Esophagus muscularis mucosa (tissue), 4 donors: ENCODE results near the gene SLC9C1. TPM values are rescaled to one million over a fixed set of nuclear protein-coding genes. Genes with fewer than 3 reads are reported as not detected.

Experiments
- DNase-seq: peaks from one replicate; pipeline ENCODE4 v3.0.0-alpha.2; 2017; ENCODE audit errors: extremely low spot score
- H3K27ac ChIP-seq, 4 donors: fragments of 200-600 bp; sonication (generic); replicated peaks in 1 of 4; 1 replicate in 3 of 4; 2 replicates in 1 of 4; pipeline ENCODE4 v1.5.1; 2016 to 2019; ENCODE audit warnings: mild to moderate bottlenecking in 1 of 4
- H3K27me3 ChIP-seq, 4 donors: fragments of 200-600 bp; sonication (generic); one replicate each; pipeline versions ENCODE4 v1.5.1 to v1.6.0; 2016 to 2019
- H3K36me3 ChIP-seq, 4 donors: fragments of 200-600 bp; sonication (generic); one replicate each; pipeline ENCODE4 v1.5.1; 2016 to 2019
- H3K4me1 ChIP-seq, 4 donors: fragments of 200-600 bp; sonication (generic); one replicate each; pipeline ENCODE4 v1.5.1; 2016 to 2019
- H3K4me3 ChIP-seq, 4 donors: fragments of 200-600 bp; sonication (generic); 1 replicate in 2 of 4; 2 replicates in 2 of 4; pipeline ENCODE4 v1.5.1; 2016 to 2019; ENCODE audit warnings: mild to moderate bottlenecking in 4 of 4, moderate library complexity in 1 of 4
- H3K9me3 ChIP-seq, 4 donors: fragments of 200-600 bp; sonication (generic); 1 replicate in 3 of 4; 2 replicates in 1 of 4; pipeline ENCODE4 v1.5.1; 2016 to 2019
- EP300 ChIP-seq: sonication (generic); formaldehyde crosslinking; IDR thresholded peaks from one replicate; pipeline ENCODE4 v1.6.1; 2017; ENCODE audit warnings: antibody characterized with exemption
- POLR2A ChIP-seq: fragments of 450-650 bp; IDR thresholded peaks from one replicate; pipeline ENCODE4 v1.6.1; 2017; ENCODE audit warnings: antibody characterized with exemption, moderate library complexity, mild to moderate bottlenecking, low read depth
- POLR2AphosphoS5 ChIP-seq, 2 donors: sonication (generic); formaldehyde crosslinking; IDR thresholded peaks; one replicate each; pipeline ENCODE4 v1.6.1; 2017; ENCODE audit warnings: antibody characterized with exemption in 2 of 2
- WGBS: methylation state at CpG from one replicate; pipeline ENCODE4 v1.1.5; 2018; 5-methylcytosine and 5-hydroxymethylcytosine counted together
- intact Hi-C: fragments of 100-400 bp; cut with DNase I; formaldehyde crosslinking; loops from one replicate; pipeline ENCODE4 v1.15.1; 2023
- total RNA-seq, 4 donors: library from RNA; depleted of rRNA; stranded (reverse); fragments of >200 nt; gene quantifications; one replicate each; pipeline versions ENCODE4 v1.1.0 to v1.2.1, GENCODE V29; 2016
- TF ChIP-seq, protein P1 (sequence below), 3 experiments: fragments of 200-600 bp in 2 of 3; fragments of 450-650 bp in 1 of 3; sonication (generic) in 2 of 3; IDR thresholded peaks; one replicate each; pipeline ENCODE4 v1.5.1; 2017 to 2019; ENCODE audit warnings: antibody characterized with exemption in 3 of 3, mild to moderate bottlenecking in 2 of 3, moderate library complexity in 1 of 3

SLC9C1 gene
- total RNA-seq, 4 donors from 2014 or later: 0.17 TPM; not detected in 3

- intact Hi-C loops: no loop called here
- 68% methylated on average over 5 of the region's 5 CpGs for WGBS
- no peak for DNase-seq
Observed at GRCh38 chr3:112124907-112125607, 169.0 kb downstream of the SLC9C1 start.

DNA sequence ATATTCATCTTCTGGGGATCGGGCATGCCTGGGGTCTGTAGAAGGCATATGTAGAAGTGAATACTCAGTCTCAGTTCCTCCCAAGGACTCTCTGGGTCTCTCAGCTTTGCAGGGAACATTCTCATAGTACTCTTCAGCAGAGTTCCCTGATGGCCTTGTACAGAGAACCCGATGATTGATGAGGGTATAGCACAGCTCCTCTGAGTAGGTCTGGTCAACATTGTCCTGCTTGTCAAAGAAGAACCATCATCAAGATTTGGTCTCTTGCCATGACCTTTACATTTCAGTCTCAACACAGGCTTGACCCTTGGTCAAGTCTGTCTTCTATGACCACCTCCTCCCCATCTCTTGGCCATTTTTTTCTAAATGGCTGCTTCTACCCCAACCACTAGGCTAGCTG lies 170.5 kb downstream of the SLC9C1 start:
- Histone ChIP-seq H3K36me3 (no peaks in the 10 kb centered on the region), H3K9me3 (no peaks in the 10 kb centered on the region), H3K4me1 (peaks cover 0 to 5% (median 4%) of the 10 kb centered on the region in 4 donors), H3K4me3 (no peak overlapping the region), H3K27ac (no peak overlapping the region), H3K27me3 (no peaks in the 10 kb centered on the region)
- intact Hi-C loops: no loop called here
- TF ChIP-seq EP300 (no peak), POLR2A (no peak), POLR2AphosphoS5 (IDR thresholded peaks at IDR 0.05) (no peak)
- DNase-seq: no peak
- WGBS: 80% methylated on average over 1 of the region's 2 CpGs

More at GRCh38 chr3:112124907-112125607, 169.0 kb downstream of the SLC9C1 start:
- Histone ChIP-seq H3K4me1 (peaks cover 0 to 5% (median 4%) of the 10 kb centered on the region in 4 donors), H3K27me3 (no peaks in the 10 kb centered on the region), H3K27ac (no peak overlapping the region), H3K4me3 (no peak overlapping the region), H3K9me3 (no peaks in the 10 kb centered on the region), H3K36me3 (no peaks in the 10 kb centered on the region)
- no peak for TF ChIP-seq POLR2AphosphoS5 (IDR thresholded peaks at IDR 0.05)
- TF ChIP-seq, protein P1, sequence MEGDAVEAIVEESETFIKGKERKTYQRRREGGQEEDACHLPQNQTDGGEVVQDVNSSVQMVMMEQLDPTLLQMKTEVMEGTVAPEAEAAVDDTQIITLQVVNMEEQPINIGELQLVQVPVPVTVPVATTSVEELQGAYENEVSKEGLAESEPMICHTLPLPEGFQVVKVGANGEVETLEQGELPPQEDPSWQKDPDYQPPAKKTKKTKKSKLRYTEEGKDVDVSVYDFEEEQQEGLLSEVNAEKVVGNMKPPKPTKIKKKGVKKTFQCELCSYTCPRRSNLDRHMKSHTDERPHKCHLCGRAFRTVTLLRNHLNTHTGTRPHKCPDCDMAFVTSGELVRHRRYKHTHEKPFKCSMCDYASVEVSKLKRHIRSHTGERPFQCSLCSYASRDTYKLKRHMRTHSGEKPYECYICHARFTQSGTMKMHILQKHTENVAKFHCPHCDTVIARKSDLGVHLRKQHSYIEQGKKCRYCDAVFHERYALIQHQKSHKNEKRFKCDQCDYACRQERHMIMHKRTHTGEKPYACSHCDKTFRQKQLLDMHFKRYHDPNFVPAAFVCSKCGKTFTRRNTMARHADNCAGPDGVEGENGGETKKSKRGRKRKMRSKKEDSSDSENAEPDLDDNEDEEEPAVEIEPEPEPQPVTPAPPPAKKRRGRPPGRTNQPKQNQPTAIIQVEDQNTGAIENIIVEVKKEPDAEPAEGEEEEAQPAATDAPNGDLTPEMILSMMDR (IDR thresholded peaks at IDR 0.05): no peak
- no peak for TF ChIP-seq POLR2A
- no peak for TF ChIP-seq EP300

- H3K27ac ChIP-seq: no peak overlapping the region
- TF ChIP-seq EP300 (no peak), POLR2AphosphoS5 (IDR thresholded peaks at IDR 0.05) (no peak)
- TF ChIP-seq, protein P1 (IDR thresholded peaks at IDR 0.05): no peak
- intact Hi-C loops: no loop called here
- no peaks in the 10 kb centered on the region for H3K36me3 ChIP-seq
- no peaks in the 10 kb centered on the region for H3K9me3 ChIP-seq
- H3K4me1 ChIP-seq: peaks cover 0 to 5% (median 4%) of the 10 kb centered on the region in 4 donors
- DNase-seq: no peak
- no peaks in the 10 kb centered on the region for H3K27me3 ChIP-seq
- H3K4me3 ChIP-seq: no peak overlapping the region
Observed at GRCh38 chr3:112122870-112123269, 171.1 kb downstream of the SLC9C1 start.

GRCh38 chr3:112121577-112122547 lies 172.2 kb downstream of the SLC9C1 start:
- Histone ChIP-seq H3K4me1 (peaks cover 0 to 5% (median under 1%) of the 10 kb centered on the region in 4 donors), H3K9me3 (no peaks in the 10 kb centered on the region), H3K4me3 (no peak overlapping the region), H3K27me3 (no peaks in the 10 kb centered on the region), H3K27ac (no peak overlapping the region), H3K36me3 (no peaks in the 10 kb centered on the region)
- intact Hi-C loops: no loop called here
- WGBS: 100% methylated on average over 2 of the region's 2 CpGs
- no peak for DNase-seq
- TF ChIP-seq POLR2A (no peak), EP300 (no peak), POLR2AphosphoS5 (IDR thresholded peaks at IDR 0.05) (no peak)
- TF ChIP-seq, protein P1 (IDR thresholded peaks at IDR 0.05): no peak
